ENCODE measurements around the gene DNAJC5G. TPM values are rescaled to one million over a fixed set of nuclear protein-coding genes. Genes with fewer than 3 reads are reported as not detected.

Gene DNAJC5G
- total and polyA plus RNA-seq, 2 of the 13 experiments (the other 11 are each of a cell fraction or from before 2014, with no cell fraction given), result 0.05 TPM; not detected in 1

- TF ChIP-seq HINFP (CRISPR knock-in tag; IDR thresholded peaks at IDR 0.05; ENCODE audit: low read depth) (no peak), CREB3 (CRISPR knock-in tag; IDR thresholded peaks at IDR 0.05) (no peak), SNRNP70 (IDR thresholded peaks at IDR 0.05; ENCODE audit: low read depth, low read length) (no peak), STAG1 (CRISPR knock-in tag; IDR thresholded peaks at IDR 0.05) (peak; percentile 87), ATM (IDR thresholded peaks at IDR 0.05; ENCODE audit: borderline replicate concordance) (no peak), ZBED4 (CRISPR knock-in tag; IDR thresholded peaks at IDR 0.05; ENCODE audit: borderline replicate concordance) (0 out of 2 replicates have a peak, but pooled peaks have one; percentile 31), HNF1B (CRISPR knock-in tag; IDR thresholded peaks at IDR 0.05) (peak; percentile 21; the same call in 1 of the 2 replicates), ZNF280B (CRISPR knock-in tag; IDR thresholded peaks at IDR 0.05; ENCODE audit: borderline replicate concordance) (no peak), FUBP1 (CRISPR knock-in tag; IDR thresholded peaks at IDR 0.05; ENCODE audit: borderline replicate concordance) (no peak), BRCA1 (CRISPR knock-in tag; IDR thresholded peaks at IDR 0.05) (no peak), ZNF317 (CRISPR knock-in tag; IDR thresholded peaks at IDR 0.05) (0 out of 2 replicates have a peak, but pooled peaks have one; percentile 23)
Measured at GRCh38 chr2:27303093-27304025, 28.1 kb downstream of the DNAJC5G start (continued).
